ENCODE data around the gene ABAT.

The ABAT gene

DNA sequence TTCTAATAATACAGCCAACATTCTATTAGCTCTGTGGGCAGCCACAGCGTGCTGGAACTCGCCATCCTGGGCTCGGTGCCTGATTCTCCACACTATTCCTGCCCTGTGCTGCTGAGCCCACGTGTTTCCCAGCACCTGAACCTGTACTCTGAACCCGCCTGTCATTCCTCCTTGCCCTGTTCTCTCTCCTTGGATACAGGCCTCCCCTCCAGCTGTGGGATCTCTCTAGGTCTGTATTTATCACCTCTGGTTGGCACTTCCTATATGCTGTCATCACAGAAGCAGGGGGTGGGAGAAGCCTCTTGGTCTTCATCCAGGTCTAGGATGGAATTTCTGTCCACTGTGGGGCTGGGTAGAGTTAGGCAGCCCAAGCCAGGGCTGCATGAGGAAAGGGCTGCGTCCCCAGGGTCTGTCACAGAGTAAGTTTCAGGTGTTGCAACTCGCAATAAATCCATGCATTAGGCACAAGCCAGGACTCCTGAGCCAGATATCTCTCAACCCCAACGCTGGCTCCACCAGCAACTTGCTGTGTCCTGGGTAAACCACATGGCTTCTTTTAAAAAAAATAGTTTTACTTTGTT is 56.0 kb downstream of the ABAT start:
- H3K4me3 ChIP-seq (ENCODE audit: low read depth, low read length): no peak overlapping the region
- TF ChIP-seq, protein P1, sequence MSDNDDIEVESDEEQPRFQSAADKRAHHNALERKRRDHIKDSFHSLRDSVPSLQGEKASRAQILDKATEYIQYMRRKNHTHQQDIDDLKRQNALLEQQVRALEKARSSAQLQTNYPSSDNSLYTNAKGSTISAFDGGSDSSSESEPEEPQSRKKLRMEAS (IDR thresholded peaks at IDR 0.05; ENCODE audit: low read depth, low read length): no peak
- TF ChIP-seq POLR2A (IDR thresholded peaks at IDR 0.05; ENCODE audit: extremely low read depth, insufficient read length) (no peak), MYC (IDR thresholded peaks at IDR 0.05; ENCODE audit: low read depth, low read length) (no peak)
- TF ChIP-seq, protein P2, sequence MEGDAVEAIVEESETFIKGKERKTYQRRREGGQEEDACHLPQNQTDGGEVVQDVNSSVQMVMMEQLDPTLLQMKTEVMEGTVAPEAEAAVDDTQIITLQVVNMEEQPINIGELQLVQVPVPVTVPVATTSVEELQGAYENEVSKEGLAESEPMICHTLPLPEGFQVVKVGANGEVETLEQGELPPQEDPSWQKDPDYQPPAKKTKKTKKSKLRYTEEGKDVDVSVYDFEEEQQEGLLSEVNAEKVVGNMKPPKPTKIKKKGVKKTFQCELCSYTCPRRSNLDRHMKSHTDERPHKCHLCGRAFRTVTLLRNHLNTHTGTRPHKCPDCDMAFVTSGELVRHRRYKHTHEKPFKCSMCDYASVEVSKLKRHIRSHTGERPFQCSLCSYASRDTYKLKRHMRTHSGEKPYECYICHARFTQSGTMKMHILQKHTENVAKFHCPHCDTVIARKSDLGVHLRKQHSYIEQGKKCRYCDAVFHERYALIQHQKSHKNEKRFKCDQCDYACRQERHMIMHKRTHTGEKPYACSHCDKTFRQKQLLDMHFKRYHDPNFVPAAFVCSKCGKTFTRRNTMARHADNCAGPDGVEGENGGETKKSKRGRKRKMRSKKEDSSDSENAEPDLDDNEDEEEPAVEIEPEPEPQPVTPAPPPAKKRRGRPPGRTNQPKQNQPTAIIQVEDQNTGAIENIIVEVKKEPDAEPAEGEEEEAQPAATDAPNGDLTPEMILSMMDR (IDR thresholded peaks at IDR 0.05; ENCODE audit: low read depth, low read length): no peak
- DNase-seq (ENCODE audit: low read depth): no peak

DNA sequence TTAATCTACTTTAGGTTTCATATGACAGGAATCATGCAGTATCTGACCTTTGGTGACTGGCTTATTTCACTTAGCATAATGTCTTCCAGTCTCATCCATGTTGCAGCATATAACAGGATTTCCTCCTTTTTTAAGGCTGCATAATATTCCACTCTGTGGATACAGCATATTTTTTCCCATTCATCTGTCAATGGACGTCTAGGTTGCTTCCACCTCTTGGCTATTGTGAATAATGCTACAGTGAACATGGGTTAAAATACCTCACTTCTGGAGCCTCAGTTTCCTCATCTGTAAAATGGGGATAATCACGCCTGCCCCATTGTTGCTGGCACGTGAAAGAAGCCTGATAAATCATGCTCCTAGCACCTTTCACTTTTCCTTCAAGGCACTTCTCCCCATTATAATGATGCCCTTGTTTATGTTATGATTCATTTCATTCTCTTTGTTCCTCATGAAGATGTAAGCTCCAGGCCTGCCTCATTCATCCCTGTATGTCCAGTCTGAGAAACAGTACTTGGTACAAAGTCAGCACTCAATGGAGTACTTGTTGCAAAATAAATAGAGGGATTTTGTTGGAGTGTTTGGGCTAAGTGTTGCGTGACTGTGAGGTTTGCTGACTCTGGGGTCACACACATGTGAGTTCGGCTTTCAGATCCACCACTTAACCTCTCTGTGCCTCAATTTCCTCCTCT is 59.6 kb downstream of the ABAT start:
- DNase-seq (ENCODE audit: low read depth): no peak
- TF ChIP-seq MYC (IDR thresholded peaks at IDR 0.05; ENCODE audit: low read depth, low read length): no peak
- TF ChIP-seq POLR2A (IDR thresholded peaks at IDR 0.05; ENCODE audit: extremely low read depth, insufficient read length): no peak
- TF ChIP-seq, protein P2 (IDR thresholded peaks at IDR 0.05; ENCODE audit: low read depth, low read length): no peak
- H3K4me3 ChIP-seq (ENCODE audit: low read depth, low read length): no peak overlapping the region

DNA sequence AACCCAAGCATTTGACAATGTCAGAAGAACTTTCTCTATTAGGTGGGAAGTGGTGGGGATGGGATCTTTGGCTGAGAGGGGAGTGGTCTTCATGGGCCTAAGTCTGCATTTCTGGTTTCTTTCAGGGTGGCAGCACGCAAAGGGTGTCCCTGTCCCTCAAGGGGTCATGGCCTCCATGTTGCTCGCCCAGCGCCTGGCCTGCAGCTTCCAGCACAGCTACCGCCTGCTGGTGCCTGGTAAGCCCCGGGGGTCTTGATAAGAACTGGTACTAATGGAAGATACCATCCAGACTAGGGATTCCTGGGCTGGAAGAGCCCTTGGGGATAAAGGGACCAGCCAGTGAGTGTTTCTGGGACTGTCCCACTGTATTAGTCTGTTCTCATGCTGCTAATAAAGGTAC is 61.2 kb downstream of the ABAT start:
- no peak for DNase-seq (ENCODE audit: low read depth)
- TF ChIP-seq, protein P2 (IDR thresholded peaks at IDR 0.05; ENCODE audit: low read depth, low read length): no peak
- TF ChIP-seq, protein P1 (IDR thresholded peaks at IDR 0.05; ENCODE audit: low read depth, low read length): no peak
- TF ChIP-seq POLR2A (IDR thresholded peaks at IDR 0.05; ENCODE audit: extremely low read depth, insufficient read length) (no peak), MYC (IDR thresholded peaks at IDR 0.05; ENCODE audit: low read depth, low read length) (no peak)
- no peak overlapping the region for H3K4me3 ChIP-seq (ENCODE audit: low read depth, low read length)

DNA sequence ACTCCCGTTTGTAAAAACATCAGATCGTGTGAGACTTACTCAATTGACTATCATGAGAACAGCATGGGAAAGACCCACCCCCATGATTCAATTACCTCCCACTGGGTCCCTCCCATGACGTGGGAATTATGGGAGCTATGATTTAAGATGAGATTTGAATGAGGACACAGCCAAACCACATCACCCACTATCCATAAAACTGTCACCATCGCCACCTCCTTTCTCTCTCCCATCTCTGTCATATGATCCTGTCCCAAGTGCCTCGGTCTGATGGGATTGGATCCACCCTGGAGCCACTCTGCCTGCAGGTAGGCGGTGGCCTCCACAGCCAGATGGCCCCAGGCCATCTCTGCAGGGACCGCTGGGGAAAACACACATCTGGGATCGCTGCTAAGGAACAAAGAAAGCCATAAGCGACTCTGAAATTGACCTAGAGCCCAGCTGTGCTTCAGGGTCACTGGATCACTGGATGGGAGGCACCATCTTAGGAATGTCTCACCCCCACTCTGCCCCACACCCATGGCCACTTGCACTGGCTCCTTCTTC is 61.8 kb downstream of the ABAT start:
- TF ChIP-seq MYC (IDR thresholded peaks at IDR 0.05; ENCODE audit: low read depth, low read length) (no peak), POLR2A (IDR thresholded peaks at IDR 0.05; ENCODE audit: extremely low read depth, insufficient read length) (no peak)
- TF ChIP-seq, protein P1 (IDR thresholded peaks at IDR 0.05; ENCODE audit: low read depth, low read length): no peak
- TF ChIP-seq, protein P2 (IDR thresholded peaks at IDR 0.05; ENCODE audit: low read depth, low read length): no peak
- no peak for DNase-seq (ENCODE audit: low read depth)
- no peak overlapping the region for H3K4me3 ChIP-seq (ENCODE audit: low read depth, low read length)

DNA sequence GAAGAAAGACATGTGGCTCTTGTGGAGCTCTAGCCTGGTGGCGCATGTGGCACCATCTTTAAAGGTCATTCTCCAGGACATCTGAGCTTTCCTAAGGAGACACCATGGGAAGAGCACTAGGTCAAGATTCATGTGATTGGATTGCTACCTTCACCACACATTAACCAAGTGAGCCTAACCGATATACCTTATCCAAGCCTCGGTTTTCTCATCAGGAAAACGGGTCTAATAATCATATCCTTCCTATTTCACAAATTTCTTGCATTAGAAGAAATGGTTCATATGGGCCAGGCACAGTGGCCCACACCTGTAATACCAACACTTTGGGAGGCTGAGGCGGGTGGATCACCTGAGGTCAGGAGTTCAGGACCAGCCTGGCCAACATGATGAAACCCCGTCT is 64.7 kb downstream of the ABAT start:
- TF ChIP-seq, protein P2 (IDR thresholded peaks at IDR 0.05; ENCODE audit: low read depth, low read length): no peak
- no peak for TF ChIP-seq POLR2A (IDR thresholded peaks at IDR 0.05; ENCODE audit: extremely low read depth, insufficient read length)
- TF ChIP-seq MYC (IDR thresholded peaks at IDR 0.05; ENCODE audit: low read depth, low read length): no peak
- TF ChIP-seq, protein P1 (IDR thresholded peaks at IDR 0.05; ENCODE audit: low read depth, low read length): no peak
- DNase-seq (ENCODE audit: low read depth): no peak
- H3K4me3 ChIP-seq (ENCODE audit: low read depth, low read length): no peak overlapping the region
